GM18868 (cell line): ENCODE measurements around the gene PTPRF.
"Not testable (repeated sequence)": the region's sequence is repeated elsewhere in the genome, so short reads cannot be mapped to it uniquely, and the experiment has no call there.

Experiments used
- ATAC-seq: cut with Tn5 transposase; IDR thresholded peaks from one replicate; pipeline ENCODE4 v1.9.1; 2021; ENCODE audit warnings: mild to moderate bottlenecking, moderate library complexity; ENCODE audit not compliant: unreplicated experiment

PTPRF gene

DNA sequence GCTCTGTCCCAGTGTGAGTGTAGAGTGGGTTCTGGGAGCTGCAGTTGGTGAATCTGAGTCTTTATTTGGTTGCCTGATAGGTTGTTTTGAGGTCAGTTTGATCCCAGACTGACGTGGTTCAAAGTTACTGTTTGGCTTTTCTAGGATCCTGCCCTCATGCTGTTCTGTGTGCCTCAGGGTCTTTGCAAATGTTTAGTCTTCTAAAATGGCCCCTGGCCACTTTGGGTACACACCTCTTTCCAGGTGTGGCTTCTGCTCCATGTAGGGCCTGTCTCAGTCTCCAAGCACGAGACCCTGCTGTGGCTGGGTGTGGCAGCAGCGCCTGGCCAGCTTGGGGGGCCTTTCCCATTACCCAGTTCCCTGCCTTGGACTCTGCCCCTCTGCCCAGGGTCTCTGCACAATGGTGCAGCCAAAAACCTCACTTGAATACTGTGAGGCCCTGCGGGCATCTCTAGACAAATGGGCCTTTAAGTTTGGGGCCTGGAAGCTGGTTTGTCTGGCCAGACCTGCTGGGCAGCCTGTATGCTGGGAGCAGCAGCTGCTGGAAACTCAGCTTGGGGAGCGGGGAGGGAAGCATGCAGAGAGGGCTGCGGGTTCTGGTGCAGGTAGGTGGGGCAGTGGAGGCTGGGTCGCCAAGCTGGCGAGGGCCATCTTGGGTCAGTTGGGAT, 5.6 kb downstream of the PTPRF start:
- ATAC-seq = no peak

DNA sequence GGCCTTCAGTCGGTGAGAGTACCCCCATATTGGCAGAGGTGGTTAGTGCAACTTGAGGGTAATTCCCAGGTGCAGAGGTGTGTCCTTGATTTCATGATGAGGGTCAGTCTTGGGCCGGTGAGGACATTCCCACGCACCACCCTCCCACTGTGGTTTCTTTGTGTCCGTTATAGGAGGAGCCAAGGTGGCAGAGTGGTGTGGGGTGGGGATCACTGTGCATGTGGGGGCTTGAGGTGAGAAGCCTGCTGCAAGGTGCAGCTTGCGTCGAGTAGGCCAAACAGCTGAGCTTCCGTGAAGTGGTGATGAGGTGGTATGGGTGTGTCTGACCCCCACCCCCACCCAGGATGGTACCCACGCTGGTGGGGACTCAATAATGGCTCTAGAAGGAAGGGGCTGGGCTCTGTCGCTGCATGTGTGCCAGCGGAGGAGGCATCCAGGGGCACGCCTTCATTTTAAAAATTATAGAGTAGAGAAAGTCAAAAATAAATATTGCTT, 6.2 kb downstream of the PTPRF start:
- ATAC-seq = no peak

DNA sequence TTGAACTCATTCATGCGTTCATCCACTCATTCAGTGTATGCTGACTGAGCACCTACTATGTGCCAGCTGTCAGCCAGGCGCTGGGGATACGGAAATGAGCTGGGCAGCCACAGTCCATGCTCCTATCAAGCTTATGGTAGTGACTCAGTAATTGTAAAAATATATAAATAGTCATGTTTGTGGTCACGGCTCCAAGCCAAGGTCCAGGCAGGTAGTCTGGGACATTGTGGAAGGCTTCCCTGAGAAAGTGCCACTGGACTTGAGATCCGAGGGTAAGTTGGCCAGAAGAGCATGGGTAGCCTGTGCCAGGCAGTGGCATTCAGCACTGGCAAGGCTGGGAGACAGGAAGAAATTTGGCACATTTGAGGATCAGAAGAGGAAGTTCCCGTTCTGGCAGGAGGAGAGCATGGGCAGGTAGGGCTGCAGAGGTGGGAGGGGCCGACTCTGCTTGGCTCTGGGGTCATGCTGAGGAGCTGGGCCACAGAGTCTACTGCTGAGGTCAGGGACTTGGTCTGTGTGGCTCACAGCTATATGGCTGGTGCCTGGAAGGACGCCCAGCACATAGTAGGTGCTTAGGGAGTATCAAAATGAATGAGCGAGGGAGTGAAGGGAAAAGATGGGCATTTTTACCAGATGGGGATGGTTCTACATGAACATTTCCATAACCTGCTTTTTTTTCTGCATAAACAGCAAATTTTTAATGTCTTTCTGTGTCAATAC, 6.9 kb downstream of the PTPRF start:
- no peak for ATAC-seq

DNA sequence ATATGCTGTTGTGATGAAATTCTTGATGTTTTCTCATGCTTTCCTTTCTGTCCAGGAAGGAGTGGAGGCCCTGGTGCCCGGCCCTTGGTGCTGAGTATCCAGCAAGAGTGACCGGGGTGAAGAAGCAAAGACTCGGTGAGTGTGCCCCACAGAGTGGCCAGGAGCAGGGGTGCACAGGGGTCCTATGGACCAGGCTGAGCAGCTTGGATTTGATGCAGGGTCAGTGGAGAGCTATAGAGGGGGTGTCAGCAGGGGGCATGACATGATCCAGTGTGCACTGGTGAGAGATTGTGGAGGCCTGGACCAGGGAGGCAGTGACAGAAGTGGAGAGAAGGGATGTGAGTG, 7.4 kb downstream of the PTPRF start:
- no peak for ATAC-seq

DNA sequence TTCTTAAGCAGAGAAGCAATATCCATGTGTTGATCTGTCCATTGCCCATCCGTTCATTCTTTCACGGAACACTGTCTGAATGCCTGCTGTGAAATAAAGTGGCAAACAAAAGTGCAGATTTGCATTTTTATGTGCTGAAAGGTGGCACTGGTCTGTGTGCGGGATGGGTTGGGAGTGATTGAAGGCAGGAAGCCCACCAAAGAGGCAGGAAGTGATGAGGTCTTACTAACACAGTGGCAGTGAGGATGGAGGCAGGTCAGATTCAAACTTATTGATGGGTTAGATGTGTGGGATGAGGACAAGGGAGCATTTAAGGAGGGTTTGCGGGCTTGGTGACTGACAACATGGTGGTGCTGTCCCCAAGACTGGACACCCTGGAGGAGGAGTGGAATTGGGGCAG, 8.3 kb downstream of the PTPRF start:
- no peak for ATAC-seq

DNA sequence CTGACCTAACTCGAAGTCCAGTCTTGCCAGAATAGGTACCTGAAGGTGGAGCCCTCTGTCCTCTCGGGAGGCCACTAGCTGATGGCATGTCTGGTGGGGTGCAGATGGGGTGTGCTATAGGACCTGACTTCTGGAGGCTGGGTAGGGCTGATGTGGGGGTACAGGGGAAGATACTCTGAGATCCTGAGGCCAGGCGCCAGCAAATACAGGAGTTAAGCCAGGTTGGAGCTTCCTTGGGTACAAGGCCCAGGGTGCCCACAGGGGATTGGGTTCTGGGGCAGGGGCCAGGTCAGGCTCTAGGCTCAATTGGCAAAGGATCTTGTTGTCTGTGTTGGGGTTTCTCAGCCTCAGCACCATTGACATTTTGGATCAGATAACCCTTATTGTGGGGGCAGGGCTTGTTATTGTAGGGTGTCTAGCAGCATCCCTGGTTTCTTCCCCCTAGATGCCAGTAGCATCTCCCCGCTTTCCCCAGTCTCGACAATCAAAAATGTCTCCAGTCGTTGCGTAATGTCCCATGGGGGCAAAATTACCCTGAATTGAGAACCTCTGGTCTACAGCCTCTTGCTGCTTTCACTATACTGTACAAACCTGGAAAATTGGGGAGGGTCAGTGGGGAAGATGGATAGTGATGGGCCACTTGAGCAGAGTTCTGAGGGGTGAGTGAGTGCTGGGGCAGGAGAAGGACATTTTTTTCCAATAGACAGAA, 9.2 kb downstream of the PTPRF start:
- no peak for ATAC-seq

DNA sequence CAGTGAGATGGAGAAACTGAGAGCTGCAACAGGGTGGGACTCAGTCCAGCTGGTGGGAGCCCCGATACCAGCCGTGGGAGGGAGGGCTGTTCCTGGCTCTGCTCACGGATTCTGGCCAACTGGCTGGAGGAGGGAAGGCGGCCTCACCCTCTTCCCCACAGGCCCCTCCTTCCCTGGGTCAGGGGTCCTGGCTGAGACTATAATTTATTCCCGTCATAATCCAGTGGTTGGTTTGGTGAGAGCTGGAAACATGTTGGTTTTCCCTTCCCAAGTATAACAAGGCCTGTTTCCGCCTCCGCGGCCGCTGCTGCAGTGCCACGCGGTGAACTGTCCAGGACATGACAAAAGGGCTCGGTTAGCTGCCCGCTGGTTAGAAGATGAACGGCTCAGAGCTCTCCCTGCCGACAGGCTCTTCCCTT, 10.0 kb downstream of the PTPRF start:
- no peak for ATAC-seq

DNA sequence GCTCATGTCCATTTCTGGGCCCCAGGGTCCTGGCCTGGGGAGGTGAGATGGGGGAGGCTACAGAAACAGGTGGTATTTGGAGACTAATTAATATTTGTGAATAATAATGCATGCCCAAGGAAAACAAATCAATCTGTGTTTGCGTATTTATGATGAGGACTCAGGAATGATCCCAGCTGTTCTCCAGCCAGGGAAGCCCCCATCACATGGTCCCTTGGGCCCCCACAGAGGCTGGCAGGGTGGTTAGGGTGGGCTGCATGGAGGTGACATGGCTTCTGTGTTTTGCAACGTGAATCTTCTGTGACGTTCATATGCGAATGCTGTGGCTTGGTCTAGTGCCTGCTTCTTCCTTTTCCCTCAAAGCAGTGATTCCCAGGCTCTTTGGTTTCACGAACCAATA, 10.5 kb downstream of the PTPRF start:
- no peak for ATAC-seq

DNA sequence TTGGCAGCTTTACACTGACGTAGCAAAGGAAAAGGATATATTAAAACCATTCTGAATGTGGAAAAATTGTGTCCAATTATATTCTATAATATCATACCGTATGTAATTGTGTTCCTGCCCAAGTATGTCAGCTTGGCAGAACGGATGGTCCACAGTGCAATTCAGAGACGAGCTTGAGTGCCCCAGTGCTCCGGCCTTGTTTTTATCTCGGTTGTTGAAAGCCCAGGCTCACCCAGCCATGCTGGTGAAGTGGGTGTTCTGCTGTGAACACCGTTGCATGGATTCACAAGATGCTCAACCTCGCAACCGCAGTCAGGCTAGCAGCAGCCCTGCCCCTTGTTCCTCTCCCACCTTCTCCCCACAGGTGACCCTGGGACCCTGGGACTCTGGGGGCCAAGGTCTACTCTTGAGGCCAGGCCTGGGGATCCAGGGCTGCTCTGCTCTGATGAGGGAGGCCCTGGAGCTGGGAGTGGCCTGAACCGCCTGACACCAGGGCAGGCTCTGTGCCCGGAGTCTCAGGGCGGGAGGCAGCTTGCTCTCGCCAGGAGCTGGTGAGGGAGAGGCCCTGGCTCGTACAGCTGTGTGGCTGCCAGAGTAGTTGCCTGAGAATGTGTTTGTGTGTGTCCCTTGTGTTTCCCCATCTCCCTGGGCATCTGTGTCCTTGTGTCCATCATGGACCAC, 11.2 kb downstream of the PTPRF start:
- ATAC-seq = no peak

DNA sequence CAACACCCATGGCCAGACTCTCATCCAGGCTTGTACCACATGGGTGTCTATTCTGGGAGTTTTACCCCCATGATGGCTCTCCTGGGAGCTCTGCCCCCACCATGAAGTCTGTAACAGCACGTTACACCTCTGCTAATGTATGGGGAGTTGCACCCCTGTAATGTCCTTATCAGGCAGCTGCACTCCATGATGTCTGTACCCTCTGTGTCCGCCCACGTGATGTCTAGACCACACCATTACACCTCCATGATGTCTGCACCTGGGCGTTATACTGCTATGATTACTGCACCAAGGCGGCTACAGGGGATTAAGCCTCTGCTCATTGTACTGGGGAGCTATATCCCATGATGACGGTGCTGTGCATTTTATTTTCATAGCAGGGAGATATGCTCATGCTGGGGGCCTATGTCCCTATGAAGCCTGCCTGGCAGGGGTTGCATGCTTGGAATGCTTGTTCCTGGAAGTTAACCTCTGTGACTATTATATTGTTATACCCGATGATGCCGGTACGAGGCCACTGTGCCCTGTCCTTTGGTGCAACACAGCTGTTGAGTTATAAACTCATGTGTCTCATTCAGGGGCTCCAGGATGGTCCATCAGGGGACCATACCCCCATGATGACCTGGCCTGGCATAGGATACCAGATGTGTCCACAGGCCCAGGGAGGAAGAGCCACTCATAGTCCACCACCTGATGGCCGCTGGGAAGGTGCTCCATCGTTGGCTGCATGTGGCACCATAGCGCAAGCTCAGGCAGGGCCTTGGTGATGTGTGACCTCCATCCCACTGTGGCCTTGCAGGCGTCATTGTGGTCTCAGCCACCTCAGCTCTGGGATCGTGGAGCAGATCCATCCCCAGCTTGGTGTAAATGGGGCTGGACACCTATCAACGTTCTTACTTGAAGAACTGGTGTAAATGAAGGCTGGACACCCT, 12.1 kb downstream of the PTPRF start:
- ATAC-seq = no peak

DNA sequence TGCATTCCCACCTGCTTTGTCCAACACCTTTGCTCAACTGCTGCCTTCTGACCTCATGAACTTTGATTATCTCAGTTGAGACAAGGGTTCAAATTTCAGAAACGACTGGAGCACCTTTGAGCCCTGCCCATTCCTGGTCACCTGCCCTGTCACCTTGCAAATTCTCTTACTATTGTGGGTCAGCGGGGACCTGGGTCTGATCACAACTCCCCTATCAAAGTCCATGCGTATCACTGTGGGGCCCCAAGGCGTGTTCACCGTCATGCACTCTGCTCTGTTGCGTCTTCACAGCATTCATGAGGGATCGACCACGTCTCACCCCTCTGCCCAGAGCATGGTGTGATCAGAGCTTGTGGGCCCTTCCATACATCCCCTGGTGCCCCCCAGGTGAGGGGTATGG, 12.9 kb downstream of the PTPRF start:
- ATAC-seq = no peak

DNA sequence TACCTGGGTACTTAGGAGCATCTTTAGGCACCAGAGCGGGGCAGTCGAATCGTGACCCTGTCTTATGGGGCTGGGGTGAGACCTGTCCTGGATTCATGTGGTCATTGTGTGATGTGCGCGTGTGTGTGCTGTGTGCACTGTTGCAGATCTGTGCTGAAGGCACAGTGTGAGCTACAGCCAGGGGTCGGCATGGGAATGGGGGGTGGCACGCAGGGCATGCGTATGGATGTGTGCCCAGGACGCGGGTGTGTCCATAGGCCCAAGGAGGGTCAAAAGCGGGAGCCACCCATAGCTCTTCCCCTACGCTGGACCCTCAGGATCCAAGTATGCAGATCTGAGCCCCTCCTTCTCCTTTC, 14.6 kb downstream of the PTPRF start:
- no peak for ATAC-seq

DNA sequence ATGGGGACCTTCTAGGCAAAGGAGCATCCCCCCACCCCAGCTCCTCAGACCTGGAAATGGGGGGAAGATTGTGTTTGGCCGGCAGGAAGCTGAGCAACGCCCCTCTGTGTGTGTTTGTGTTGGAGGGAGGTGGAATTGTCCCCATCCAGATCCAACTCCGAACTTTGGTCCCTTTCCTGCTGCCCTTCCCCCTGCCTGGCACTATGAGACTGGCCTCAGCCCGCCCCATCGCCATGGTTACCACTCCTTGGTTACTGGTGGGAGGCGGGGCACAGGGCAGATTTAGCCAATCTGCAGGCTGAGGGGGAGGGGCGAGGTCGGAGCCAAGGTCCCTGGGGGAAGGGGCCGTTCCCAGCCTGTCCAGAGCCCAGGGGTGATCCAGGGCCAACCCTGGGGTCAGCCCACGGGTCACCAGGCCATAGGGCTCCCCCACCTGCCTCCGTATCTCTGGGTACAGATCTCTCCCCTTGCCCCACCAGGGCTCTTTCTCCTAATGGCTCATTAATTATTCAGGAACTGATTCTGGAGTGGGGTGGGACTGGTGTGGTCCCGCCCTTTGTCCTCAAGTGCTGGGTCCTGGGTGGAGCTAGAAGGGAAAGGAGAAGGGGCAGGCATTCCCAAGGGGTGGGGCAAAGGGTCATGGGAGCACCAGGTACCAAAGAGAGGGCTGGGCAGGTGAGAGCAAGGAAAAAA, 15.2 kb downstream of the PTPRF start:
- ATAC-seq = no peak

DNA sequence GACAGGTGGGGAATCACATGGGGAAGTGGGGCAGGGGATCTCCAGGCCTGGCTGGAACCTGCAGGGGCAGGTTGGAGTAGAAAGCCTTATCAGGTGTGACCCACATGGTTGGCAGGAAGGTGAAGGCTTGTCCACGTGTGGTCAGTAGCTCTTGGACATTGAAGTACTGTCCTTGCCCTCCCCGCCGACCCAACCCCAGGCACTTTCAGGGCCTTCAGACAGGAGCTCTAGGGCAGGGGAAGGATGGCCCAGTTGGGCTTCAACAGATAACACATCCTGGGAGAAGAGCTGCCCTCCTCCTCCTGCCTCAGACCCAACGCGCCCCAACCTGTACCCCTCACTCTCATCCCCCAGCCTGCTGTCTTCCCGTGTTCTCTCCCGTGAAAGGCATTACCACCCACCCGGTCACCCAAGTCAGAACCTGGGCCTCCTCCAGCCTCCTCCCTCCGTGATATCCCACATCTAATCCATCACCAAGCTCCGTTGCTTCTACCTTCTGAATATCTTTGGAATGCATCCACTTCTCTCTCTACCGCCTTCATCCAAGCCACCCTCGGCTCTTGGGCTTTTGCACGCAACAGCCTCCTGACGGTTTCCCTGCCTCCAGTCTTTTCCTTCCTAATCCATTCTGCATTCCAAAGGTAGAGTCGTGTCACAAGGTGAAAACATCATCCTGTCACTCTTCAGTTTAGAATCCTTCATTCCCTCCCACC, 15.9 kb downstream of the PTPRF start:
- ATAC-seq = no peak

DNA sequence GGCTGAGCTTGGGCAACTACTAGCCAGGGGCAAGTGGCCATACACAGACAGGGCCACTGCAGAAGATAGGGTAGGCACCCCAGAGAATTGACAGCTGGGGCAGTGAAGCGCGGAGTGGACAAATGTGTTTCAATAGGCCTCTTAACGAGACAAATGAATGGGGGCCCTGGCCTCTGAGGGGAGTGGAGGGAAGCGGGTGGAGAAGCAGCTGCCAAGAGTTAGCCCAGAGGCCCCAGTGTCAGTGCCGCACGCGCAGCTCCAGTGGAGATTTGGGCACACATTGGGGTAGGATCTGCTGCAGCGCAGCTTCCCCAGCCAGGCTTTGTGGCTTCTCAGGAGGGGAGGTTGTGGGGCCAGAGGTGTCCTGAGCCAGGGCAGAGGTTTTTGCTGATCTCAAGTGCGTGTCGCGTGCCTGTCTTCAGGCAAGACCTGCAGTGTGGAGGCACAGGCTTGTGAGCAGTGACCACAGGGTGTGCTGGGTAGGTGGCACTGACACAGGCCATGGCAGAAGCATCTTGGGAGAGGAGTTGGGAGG, 16.9 kb downstream of the PTPRF start:
- ATAC-seq = no peak

DNA sequence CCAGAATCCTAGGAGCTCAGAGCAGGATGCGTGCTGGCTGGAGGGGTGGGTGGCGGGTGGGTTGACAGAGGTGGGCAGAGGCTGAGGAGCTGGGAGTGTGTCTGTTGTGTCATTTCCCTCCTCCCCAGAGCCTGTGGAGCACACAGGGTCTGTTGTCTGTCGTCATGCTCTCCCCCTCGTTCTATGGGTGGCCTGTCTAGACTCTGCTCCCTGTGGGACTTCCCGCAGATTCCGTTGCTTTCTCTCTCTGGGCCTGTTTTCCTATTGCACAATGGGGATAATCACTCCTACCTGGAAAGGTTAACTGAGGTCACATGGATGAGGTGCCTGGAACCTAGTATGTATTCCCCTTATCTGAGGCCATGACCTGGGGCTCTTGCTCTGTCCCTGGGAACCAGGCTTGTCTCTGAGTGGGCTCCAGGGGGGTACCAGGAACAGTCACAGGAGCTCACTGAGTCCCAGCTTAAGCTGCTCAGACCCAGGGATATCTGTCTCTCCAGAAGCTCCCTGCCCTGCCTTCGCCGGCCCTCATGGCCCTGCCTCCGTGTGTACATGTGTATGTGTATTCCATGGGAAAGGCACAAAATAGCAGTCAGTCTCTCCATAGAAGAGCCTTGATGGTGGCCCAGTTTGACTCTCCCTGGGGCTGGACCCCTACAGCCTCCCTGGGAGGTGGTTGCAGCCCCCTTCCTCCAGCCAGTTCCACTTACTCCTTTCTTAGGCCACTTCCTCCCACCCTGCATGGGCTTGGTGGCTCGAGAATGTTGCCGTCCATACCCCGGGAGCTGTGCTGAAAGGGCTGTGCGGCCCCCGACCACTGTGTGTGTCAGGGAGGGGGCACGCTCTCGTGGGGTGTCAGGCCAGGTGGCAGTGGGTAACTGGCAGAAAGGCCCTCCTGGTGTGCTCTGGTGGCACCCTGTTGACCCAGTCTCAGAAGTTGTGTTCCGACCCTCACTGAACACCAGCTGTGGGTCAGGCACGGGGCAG, 17.9 kb downstream of the PTPRF start:
- ATAC-seq = no peak

DNA sequence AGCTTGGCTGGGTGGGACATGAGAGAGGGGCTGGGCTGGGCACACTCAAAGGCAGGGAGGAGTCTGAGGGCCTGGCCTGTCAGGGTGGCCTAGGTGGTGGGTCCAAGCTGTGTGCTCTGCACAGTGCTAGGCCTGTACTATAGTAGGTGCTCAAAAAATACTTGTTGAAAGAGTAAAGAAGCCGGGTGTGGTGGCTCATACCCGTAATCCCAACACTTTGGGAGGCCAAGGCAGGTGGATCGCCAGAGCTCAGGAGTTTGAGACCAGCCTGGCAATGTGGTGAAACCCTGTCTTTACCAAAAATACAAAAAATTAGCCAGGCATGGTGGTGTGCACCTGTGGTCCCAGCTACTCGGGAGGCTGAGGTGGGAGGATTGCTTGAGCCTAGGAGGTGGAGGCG, 18.7 kb downstream of the PTPRF start:
- ATAC-seq = not testable (repeated sequence)
